ENCODE data around the gene SYT13.

- no peak for TF ChIP-seq CTCF (IDR thresholded peaks at IDR 0.05)
- no peak for TF ChIP-seq POLR2A (IDR thresholded peaks at IDR 0.05)
These were observed 68.2 kb downstream of the SYT13 start for GRCh38 chr11:45217991-45218390.
